WI38 (cell line): ENCODE results near the gene ADAM10.

Experiments used
- H3K4me3 ChIP-seq: 2 replicates; pipeline ENCODE4 v1.5.1; 2011; ENCODE audit warnings: low read depth, mild to moderate bottlenecking, control low read depth, low read length
- CTCF ChIP-seq: IDR thresholded peaks from 2 replicates; pipeline ENCODE4 v1.5.1; 2012; ENCODE audit warnings: low read depth, mild to moderate bottlenecking, control low read depth, low read length

ADAM10 gene

GRCh38 chr15:58755956-58756355 is 6.4 kb upstream of the ADAM10 start:
- H3K4me3 ChIP-seq = no peak overlapping the region
- TF ChIP-seq CTCF = no peak

- H3K4me3 ChIP-seq = no peak overlapping the region
- TF ChIP-seq CTCF = no peak
Measured at GRCh38 chr15:58755350-58755749, 5.8 kb upstream of the ADAM10 start.

- no peak for TF ChIP-seq CTCF
Measured at GRCh38 chr15:58752716-58753115, 3.2 kb upstream of the ADAM10 start.

GRCh38 chr15:58748852-58749531 is 515 bp downstream of the ADAM10 start:
- no peak for TF ChIP-seq CTCF
- H3K4me3 ChIP-seq = peak overlapping the region; percentile 94

More at GRCh38 chr15:58752716-58753115, 3.2 kb upstream of the ADAM10 start:
- H3K4me3 ChIP-seq = no peak overlapping the region

GRCh38 chr15:58748040-58748851 is 1.3 kb downstream of the ADAM10 start:
- peak overlapping the region; percentile 94 for H3K4me3 ChIP-seq
- no peak for TF ChIP-seq CTCF

- no peak for TF ChIP-seq CTCF
- peak overlapping the region; percentile 94 for H3K4me3 ChIP-seq
Measured at GRCh38 chr15:58746174-58746573, 3.3 kb downstream of the ADAM10 start.
